ENCODE data around the gene SDR42E1.
"Not testable (repeated sequence)": the region's sequence is repeated elsewhere in the genome, so short reads cannot be mapped to it uniquely, and the experiment has no call there.

Gene SDR42E1

GRCh38 chr16:81995651-81996050 is 15.6 kb downstream of the SDR42E1 start:
- no peaks in the 10 kb centered on the region for H3K27me3 ChIP-seq
- H3K9me3 ChIP-seq, result no peaks in the 10 kb centered on the region
- H3K27ac ChIP-seq, result no peak overlapping the region
- no peaks in the 10 kb centered on the region for H3K36me3 ChIP-seq
- no peak for TF ChIP-seq CTCF (IDR thresholded peaks at IDR 0.05)
- H3K4me3 ChIP-seq (ENCODE audit: low read depth in 1 of 2, low read length in 1 of 2), result no peak overlapping the region
- no peaks in the 10 kb centered on the region for H3K4me1 ChIP-seq (ENCODE audit: control insufficient read depth in 1 of 2, insufficient read depth in 1 of 2, low read depth in 1 of 2, low read length in 1 of 2)

- TF ChIP-seq CTCF (IDR thresholded peaks at IDR 0.05), result no peak
- Histone ChIP-seq H3K4me1 (ENCODE audit: control insufficient read depth in 1 of 2, insufficient read depth in 1 of 2, low read depth in 1 of 2, low read length in 1 of 2) (no peaks in the 10 kb centered on the region), H3K27ac (no peak overlapping the region), H3K36me3 (no peaks in the 10 kb centered on the region), H3K4me3 (ENCODE audit: low read depth in 1 of 2, low read length in 1 of 2) (no peak overlapping the region), H3K9me3 (no peaks in the 10 kb centered on the region), H3K27me3 (no peaks in the 10 kb centered on the region)
These were observed 16.8 kb downstream of the SDR42E1 start for GRCh38 chr16:81994485-81994884.

GRCh38 chr16:81992859-81993258 is 18.4 kb downstream of the SDR42E1 start:
- Histone ChIP-seq H3K4me1 (ENCODE audit: control insufficient read depth in 1 of 2, insufficient read depth in 1 of 2, low read depth in 1 of 2, low read length in 1 of 2) (no peaks in the 10 kb centered on the region), H3K27me3 (peaks cover 4% of the 10 kb centered on the region), H3K27ac (no peak overlapping the region), H3K9me3 (no peaks in the 10 kb centered on the region), H3K4me3 (ENCODE audit: low read depth in 1 of 2, low read length in 1 of 2) (no peak overlapping the region), H3K36me3 (no peaks in the 10 kb centered on the region)
- TF ChIP-seq CTCF (IDR thresholded peaks at IDR 0.05), result no peak

- TF ChIP-seq CTCF (IDR thresholded peaks at IDR 0.05), result no peak
- no peak overlapping the region for H3K4me3 ChIP-seq (ENCODE audit: low read depth in 1 of 2, low read length in 1 of 2)
- H3K9me3 ChIP-seq, result no peaks in the 10 kb centered on the region
- no peak overlapping the region for H3K27ac ChIP-seq
- no peaks in the 10 kb centered on the region for H3K4me1 ChIP-seq (ENCODE audit: control insufficient read depth in 1 of 2, insufficient read depth in 1 of 2, low read depth in 1 of 2, low read length in 1 of 2)
- H3K36me3 ChIP-seq, result no peaks in the 10 kb centered on the region
- H3K27me3 ChIP-seq, result peaks cover 42% of the 10 kb centered on the region
These were observed 23.6 kb downstream of the SDR42E1 start for GRCh38 chr16:81987706-81988105.

GRCh38 chr16:81987121-81987520 is 24.1 kb downstream of the SDR42E1 start:
- no peak for TF ChIP-seq CTCF (IDR thresholded peaks at IDR 0.05)
- peaks cover 42% of the 10 kb centered on the region for H3K27me3 ChIP-seq

GRCh38 chr16:81977335-81977942 is 33.8 kb downstream of the SDR42E1 start:
- not testable (repeated sequence) for H3K27me3 ChIP-seq; H3K9me3 ChIP-seq; H3K4me3 ChIP-seq (ENCODE audit: low read depth in 1 of 2, low read length in 1 of 2); H3K27ac ChIP-seq; H3K36me3 ChIP-seq; H3K4me1 ChIP-seq (ENCODE audit: control insufficient read depth in 1 of 2, insufficient read depth in 1 of 2, low read depth in 1 of 2, low read length in 1 of 2)

More at GRCh38 chr16:81987121-81987520, 24.1 kb downstream of the SDR42E1 start:
- Histone ChIP-seq H3K4me1 (ENCODE audit: control insufficient read depth in 1 of 2, insufficient read depth in 1 of 2, low read depth in 1 of 2, low read length in 1 of 2) (no peaks in the 10 kb centered on the region), H3K36me3 (no peaks in the 10 kb centered on the region), H3K27ac (no peak overlapping the region), H3K4me3 (ENCODE audit: low read depth in 1 of 2, low read length in 1 of 2) (no peak overlapping the region), H3K9me3 (no peaks in the 10 kb centered on the region)

All from neutrophil (primary cell).